H9 (cell line): ENCODE measurements around the gene HNRNPLL. TPM values are rescaled to one million over a fixed set of nuclear protein-coding genes. Genes with fewer than 3 reads are reported as not detected.

ENCODE experiments used
- DNase-seq: peaks from one replicate; pipeline ENCODE4 v3.0.0-alpha.2; 2017
- H2AFZ ChIP-seq: one replicate; pipeline ENCODE4 v1.6.1; 2013; ENCODE audit warnings: mild to moderate bottlenecking, low read length, control low read depth, moderate library complexity
- H2AK5ac ChIP-seq: 2 replicates; pipeline ENCODE4 v1.6.1; 2013; ENCODE audit warnings: low read length, control low read depth, mixed read lengths; ENCODE audit not compliant: insufficient read length
- H2BK120ac ChIP-seq: one replicate; pipeline ENCODE4 v1.6.1; 2013; ENCODE audit warnings: low read depth, mild to moderate bottlenecking, low read length, control low read depth, inconsistent platforms; ENCODE audit not compliant: poor library complexity, severe bottlenecking
- H2BK12ac ChIP-seq: 2 replicates; pipeline ENCODE4 v1.6.1; 2013; ENCODE audit warnings: low read length, control low read depth, mixed read lengths, low read depth; ENCODE audit not compliant: insufficient read length
- H2BK15ac ChIP-seq: 2 replicates; pipeline ENCODE4 v1.6.1; 2013; ENCODE audit warnings: low read depth, low read length, control low read depth
- H2BK20ac ChIP-seq: one replicate; pipeline ENCODE4 v1.6.1; 2013; ENCODE audit warnings: low read depth, mild to moderate bottlenecking, low read length, control low read depth, inconsistent platforms; ENCODE audit not compliant: poor library complexity, severe bottlenecking
- H2BK5ac ChIP-seq: 2 replicates; pipeline ENCODE4 v1.6.1; 2013; ENCODE audit warnings: low read length, control low read depth, mixed read lengths; ENCODE audit not compliant: insufficient read length
- H3K14ac ChIP-seq: 2 replicates; pipeline ENCODE4 v1.6.1; 2013; ENCODE audit warnings: low read length, control low read depth; ENCODE audit not compliant: insufficient read depth
- H3K18ac ChIP-seq: 2 replicates; pipeline ENCODE4 v1.6.1; 2013; ENCODE audit warnings: low read depth, mild to moderate bottlenecking, mixed read lengths, low read length, control low read depth; ENCODE audit not compliant: insufficient read length
- H3K23ac ChIP-seq: 2 replicates; pipeline ENCODE4 v1.6.1; 2013; ENCODE audit warnings: low read length, control low read depth, mixed read lengths, low read depth; ENCODE audit not compliant: insufficient read length
- H3K23me2 ChIP-seq: 2 replicates; pipeline ENCODE4 v1.6.1; 2013; ENCODE audit warnings: low read depth, mild to moderate bottlenecking, mixed read lengths, low read length, control low read depth; ENCODE audit not compliant: insufficient read length, poor library complexity, severe bottlenecking
- H3K27ac ChIP-seq: 2 replicates; pipeline ENCODE4 v1.5.1; 2013; ENCODE audit warnings: low read length, control low read depth, mixed read lengths, low read depth; ENCODE audit not compliant: insufficient read length
- H3K27me3 ChIP-seq: 2 replicates; pipeline ENCODE4 v1.6.1; 2013; ENCODE audit warnings: low read length, control low read depth, inconsistent platforms; ENCODE audit not compliant: insufficient read depth
- H3K4ac ChIP-seq: 2 replicates; pipeline ENCODE4 v1.6.1; 2013; ENCODE audit warnings: low read depth, mild to moderate bottlenecking, control low read depth, inconsistent platforms, low read length, moderate library complexity
- H3K4me1 ChIP-seq: 2 replicates; pipeline ENCODE4 v1.6.1; 2013; ENCODE audit warnings: low read length, control low read depth, inconsistent platforms; ENCODE audit not compliant: insufficient read depth
- H3K4me2 ChIP-seq: 2 replicates; pipeline ENCODE4 v1.6.1; 2013; ENCODE audit warnings: low read length, control low read depth, mixed read lengths; ENCODE audit not compliant: insufficient read length, insufficient read depth
- H3K56ac ChIP-seq: 2 replicates; pipeline ENCODE4 v1.6.1; 2013; ENCODE audit warnings: low read depth, mild to moderate bottlenecking, mixed read lengths, low read length, control low read depth; ENCODE audit not compliant: insufficient read length
- H3K79me1 ChIP-seq: 2 replicates; pipeline ENCODE4 v1.6.1; 2013; ENCODE audit warnings: low read depth, mild to moderate bottlenecking, moderate library complexity, low read length, control low read depth, inconsistent platforms; ENCODE audit not compliant: insufficient read depth, poor library complexity, severe bottlenecking
- H3K79me2 ChIP-seq: 2 replicates; pipeline ENCODE4 v1.6.1; 2013; ENCODE audit warnings: low read length, control low read depth, inconsistent platforms; ENCODE audit not compliant: insufficient read depth
- H3K9ac ChIP-seq: 2 replicates; pipeline ENCODE4 v1.6.1; 2013; ENCODE audit warnings: low read length, control low read depth, mixed read lengths; ENCODE audit not compliant: insufficient read length; ENCODE audit errors: extremely low read depth
- H3K9me3 ChIP-seq: one replicate; pipeline ENCODE4 v1.6.1; 2013; ENCODE audit warnings: low read depth, low read length, inconsistent platforms; ENCODE audit not compliant: control insufficient read depth
- H3T11ph ChIP-seq: one replicate; pipeline ENCODE4 v1.6.1; 2013; ENCODE audit warnings: mild to moderate bottlenecking, low read length, control low read depth, inconsistent platforms
- H4K20me1 ChIP-seq: one replicate; pipeline ENCODE4 v1.6.1; 2013; ENCODE audit not compliant: control insufficient read depth, insufficient read length, insufficient read depth
- H4K5ac ChIP-seq: 2 replicates; pipeline ENCODE4 v1.6.1; 2013; ENCODE audit warnings: low read depth, mild to moderate bottlenecking, mixed read lengths, low read length, control low read depth; ENCODE audit not compliant: insufficient read length
- H4K8ac ChIP-seq: replicated peaks from 2 replicates; pipeline ENCODE4 v1.6.1; 2013; ENCODE audit warnings: low read length, control low read depth, mixed read lengths, low read depth; ENCODE audit not compliant: insufficient read length
- H4K91ac ChIP-seq: 2 replicates; pipeline ENCODE4 v1.6.1; 2013; ENCODE audit warnings: low read depth, mild to moderate bottlenecking, moderate library complexity, mixed read lengths, low read length, control low read depth; ENCODE audit not compliant: insufficient read length
- H3K27ac Mint-ChIP-seq, 3 experiments: 2 replicates in 2 of 3; 3 replicates in 1 of 3; pipeline ENCODE4 v1.8.0; 2020 to 2021; ENCODE audit warnings: mixed read lengths in 3 of 3, mild to moderate bottlenecking in 1 of 3, moderate library complexity in 1 of 3
- H3K27me3 Mint-ChIP-seq: 2 replicates; pipeline ENCODE4 v1.8.0; 2021; ENCODE audit warnings: low read depth, mild to moderate bottlenecking, moderate library complexity, mixed read lengths
- H3K36me3 Mint-ChIP-seq, 3 experiments: 2 replicates in 2 of 3; 3 replicates in 1 of 3; pipeline ENCODE4 v1.8.0; 2020 to 2021; ENCODE audit warnings: low read depth in 3 of 3, mixed read lengths in 3 of 3; ENCODE audit not compliant: insufficient read depth in 1 of 3
- H3K4me1 Mint-ChIP-seq, 2 experiments: 2 replicates each; pipeline ENCODE4 v1.8.0; 2020; ENCODE audit warnings: mixed read lengths in 2 of 2
- H3K4me3 Mint-ChIP-seq, 2 experiments: 2 replicates in 1 of 2; 3 replicates in 1 of 2; pipeline ENCODE4 v1.8.0; 2020 to 2021; ENCODE audit warnings: mild to moderate bottlenecking in 2 of 2, mixed read lengths in 2 of 2, moderate library complexity in 1 of 2
- H3K9me3 Mint-ChIP-seq, 2 experiments: 2 replicates in 1 of 2; 3 replicates in 1 of 2; pipeline ENCODE4 v1.8.0; 2020; ENCODE audit warnings: mild to moderate bottlenecking in 2 of 2, mixed read lengths in 2 of 2, moderate library complexity in 1 of 2
- total RNA-seq: library from RNA; stranded (reverse); gene quantifications from 2 replicates; pipeline ENCODE4 v1.2.1, GENCODE V29; 2021
- TF ChIP-seq, protein P1 (sequence below): fragments of 200-600 bp; sonication (generic); conservative IDR thresholded peaks from 3 replicates; pipeline ENCODE4 v1.8.0; 2021; ENCODE audit warnings: antibody characterized with exemption, mild to moderate bottlenecking

HNRNPLL gene
- total RNA-seq, 1 experiment from 2014 or later, result 52.3 TPM

- no peak overlapping the region for H3K9ac ChIP-seq
- Mint-ChIP-seq H3K27me3 (peaks cover 2% of the 10 kb centered on the region; the same call in 1 of the 2 replicates), H3K9me3 (peaks cover 5 to 10% of the 10 kb centered on the region in 2 experiments; a peak in 4 of 5 replicates), H3K27ac (no peak overlapping the region), H3K4me3 (no peak overlapping the region), H3K4me1 (peaks cover 5 to 6% of the 10 kb centered on the region in 2 experiments; a peak in 3 of 4 replicates), H3K36me3 (peaks cover 0 to 8% (median 1%) of the 10 kb centered on the region in 3 experiments; a peak in 2 of 7 replicates)
- no peak overlapping the region for H3K14ac ChIP-seq
- H2BK120ac ChIP-seq, result no peak overlapping the region
- H3K79me2 ChIP-seq, result no peaks in the 10 kb centered on the region
- H3K18ac ChIP-seq, result no peak overlapping the region
- H3K23ac ChIP-seq, result no peak overlapping the region
- H3K4me2 ChIP-seq, result no peak overlapping the region
- no peak overlapping the region for H3K4ac ChIP-seq
- no peak for DNase-seq
- H2AK5ac ChIP-seq, result no peak overlapping the region
- no peak overlapping the region for H2BK15ac ChIP-seq
- no peak overlapping the region for H2BK12ac ChIP-seq
- no peaks in the 10 kb centered on the region for H3K23me2 ChIP-seq
- H2BK5ac ChIP-seq, result no peak overlapping the region
- H4K91ac ChIP-seq, result no peak overlapping the region
- no peaks in the 10 kb centered on the region for H4K20me1 ChIP-seq
- no peaks in the 10 kb centered on the region for H3K79me1 ChIP-seq
- H2BK20ac ChIP-seq, result no peak overlapping the region
- no peak overlapping the region for H2AFZ ChIP-seq
- H3K27me3 ChIP-seq, result no peaks in the 10 kb centered on the region
- H3K4me1 ChIP-seq, result no peaks in the 10 kb centered on the region
- H3K56ac ChIP-seq, result no peak overlapping the region
- TF ChIP-seq, protein P1, sequence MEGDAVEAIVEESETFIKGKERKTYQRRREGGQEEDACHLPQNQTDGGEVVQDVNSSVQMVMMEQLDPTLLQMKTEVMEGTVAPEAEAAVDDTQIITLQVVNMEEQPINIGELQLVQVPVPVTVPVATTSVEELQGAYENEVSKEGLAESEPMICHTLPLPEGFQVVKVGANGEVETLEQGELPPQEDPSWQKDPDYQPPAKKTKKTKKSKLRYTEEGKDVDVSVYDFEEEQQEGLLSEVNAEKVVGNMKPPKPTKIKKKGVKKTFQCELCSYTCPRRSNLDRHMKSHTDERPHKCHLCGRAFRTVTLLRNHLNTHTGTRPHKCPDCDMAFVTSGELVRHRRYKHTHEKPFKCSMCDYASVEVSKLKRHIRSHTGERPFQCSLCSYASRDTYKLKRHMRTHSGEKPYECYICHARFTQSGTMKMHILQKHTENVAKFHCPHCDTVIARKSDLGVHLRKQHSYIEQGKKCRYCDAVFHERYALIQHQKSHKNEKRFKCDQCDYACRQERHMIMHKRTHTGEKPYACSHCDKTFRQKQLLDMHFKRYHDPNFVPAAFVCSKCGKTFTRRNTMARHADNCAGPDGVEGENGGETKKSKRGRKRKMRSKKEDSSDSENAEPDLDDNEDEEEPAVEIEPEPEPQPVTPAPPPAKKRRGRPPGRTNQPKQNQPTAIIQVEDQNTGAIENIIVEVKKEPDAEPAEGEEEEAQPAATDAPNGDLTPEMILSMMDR, result no peak
- H4K8ac ChIP-seq, result no peak overlapping the region
- no peaks in the 10 kb centered on the region for H3K9me3 ChIP-seq
- no peak overlapping the region for H4K5ac ChIP-seq
- no peak overlapping the region for H3T11ph ChIP-seq
- H3K27ac ChIP-seq, result no peak overlapping the region
These were observed 30.3 kb upstream of the HNRNPLL start for GRCh38 chr2:38632980-38633379.
